KMS-11 (cell line): ENCODE results near the gene ELL3.
"Not testable (repeated sequence)": the region's sequence is repeated elsewhere in the genome, so short reads cannot be mapped to it uniquely, and the experiment has no call there.

Experiments used
- H2AFZ ChIP-seq: fragments of 200-600 bp; sonication (generic); 2 replicates; pipeline ENCODE4 v1.6.1; 2016; ENCODE audit warnings: antibody characterized with exemption, mixed run types, low read depth
- H3K27ac ChIP-seq: fragments of 200-600 bp; sonication (generic); 2 replicates; pipeline ENCODE4 v1.6.1; 2016; ENCODE audit warnings: mild to moderate bottlenecking, mixed run types
- H3K27me3 ChIP-seq: fragments of 200-600 bp; sonication (generic); 2 replicates; pipeline ENCODE4 v1.6.1; 2017; ENCODE audit warnings: mild to moderate bottlenecking, low read depth, mixed run types, moderate library complexity; ENCODE audit not compliant: insufficient read depth
- H3K36me3 ChIP-seq: fragments of 200-600 bp; sonication (generic); 2 replicates; pipeline ENCODE4 v1.6.1; 2017; ENCODE audit warnings: mild to moderate bottlenecking, mixed run types; ENCODE audit not compliant: insufficient read depth
- H3K4me1 ChIP-seq: fragments of 200-600 bp; sonication (generic); 2 replicates; pipeline ENCODE4 v1.6.1; 2016; ENCODE audit warnings: mild to moderate bottlenecking, low read depth, mixed run types; ENCODE audit not compliant: poor library complexity, severe bottlenecking
- H3K4me2 ChIP-seq: fragments of 200-600 bp; sonication (generic); 2 replicates; pipeline ENCODE4 v1.7.0; 2016; ENCODE audit warnings: mild to moderate bottlenecking, mixed run types
- H3K4me3 ChIP-seq: fragments of 200-600 bp; sonication (generic); IDR thresholded peaks from 2 replicates; pipeline ENCODE4 v1.6.1; 2017; ENCODE audit warnings: low read depth, low read length, mixed read lengths; ENCODE audit not compliant: insufficient read depth
- H3K79me2 ChIP-seq: fragments of 200-600 bp; sonication (generic); 2 replicates; pipeline ENCODE4 v1.6.1; 2016; ENCODE audit warnings: low read depth, mixed run types; ENCODE audit not compliant: insufficient read depth
- H3K9ac ChIP-seq: fragments of 200-600 bp; sonication (generic); 2 replicates; pipeline ENCODE4 v1.6.1; 2016; ENCODE audit warnings: mild to moderate bottlenecking, mixed run types
- H4K20me1 ChIP-seq: fragments of 200-600 bp; sonication (generic); 2 replicates; pipeline ENCODE4 v1.6.1; 2016; ENCODE audit warnings: mild to moderate bottlenecking, mixed run types; ENCODE audit not compliant: insufficient read depth
- CTCF ChIP-seq: fragments of 200-600 bp; sonication (generic); conservative IDR thresholded peaks from 2 replicates; pipeline ENCODE4 v1.6.1; 2017; ENCODE audit warnings: low read depth, mild to moderate bottlenecking, antibody characterized with exemption, low read length, moderate library complexity, mixed read lengths

The ELL3 gene

GRCh38 chr15:43776718-43777266 lies at the start of gene ELL3:
Gene ELL3, minus strand, starts transcription at chr15:43776966. Its CDS starts 65 bp downstream, at chr15:43776901.
- H3K4me3 ChIP-seq: no peak within 1 kb of the TSS
- peaks cover 10% of the 10 kb centered on the region for H3K4me1 ChIP-seq
- TF ChIP-seq CTCF: no peak
- peak within 1 kb of the TSS; percentile 28; the same call in 1 of the 2 replicates for H2AFZ ChIP-seq
- no peak within 1 kb of the TSS; the same call in 1 of the 2 replicates for H3K9ac ChIP-seq
- H3K36me3 ChIP-seq: no peaks in the 10 kb centered on the region; the same call in 1 of the 2 replicates
- H3K27me3 ChIP-seq: peaks cover 29% of the 10 kb centered on the region
- peak within 1 kb of the TSS; percentile 69 for H3K4me2 ChIP-seq
- H3K27ac ChIP-seq: no peak within 1 kb of the TSS
- 0 out of 2 replicates have a peak, but pooled peaks cover 4% of the 10 kb centered on the region for H4K20me1 ChIP-seq
- H3K79me2 ChIP-seq: no peaks in the 10 kb centered on the region

- TF ChIP-seq CTCF: no peak
- Histone ChIP-seq H3K9ac (peak overlapping the region; percentile 89; the same call in 1 of the 2 replicates), H3K27ac (peak overlapping the region; percentile 74; the same call in 1 of the 2 replicates), H3K4me1 (peaks cover 47% of the 10 kb centered on the region), H3K4me3 (no peak overlapping the region), H4K20me1 (no peaks in the 10 kb centered on the region), H2AFZ (peak overlapping the region; percentile 77), H3K79me2 (peaks cover 92% of the 10 kb centered on the region), H3K4me2 (peak overlapping the region; percentile 88), H3K27me3 (no peaks in the 10 kb centered on the region), H3K36me3 (no peaks in the 10 kb centered on the region; the same call in 1 of the 2 replicates)
Measured at GRCh38 chr15:43826029-43826507, 49.3 kb upstream of the ELL3 start.

- H3K9ac ChIP-seq: not testable (repeated sequence)
Measured at GRCh38 chr15:43825305-43825704, 48.5 kb upstream of the ELL3 start.

GRCh38 chr15:43824302-43825246 lies 47.8 kb upstream of the ELL3 start, which contains the start of gene MFAP1:
Gene MFAP1, minus strand, starts transcription at chr15:43824690. Its CDS starts 121 bp downstream, at chr15:43824569.
- Histone ChIP-seq H3K79me2 (peaks cover 91% of the 10 kb centered on the region), H3K4me1 (peaks cover 41% of the 10 kb centered on the region), H2AFZ (peak within 1 kb of the TSS; percentile 77)

More at GRCh38 chr15:43825305-43825704, 48.5 kb upstream of the ELL3 start:
- not testable (repeated sequence) for H3K27me3 ChIP-seq, H4K20me1 ChIP-seq, H3K4me2 ChIP-seq, H3K4me3 ChIP-seq, H3K36me3 ChIP-seq
- peaks cover 47% of the 10 kb centered on the region for H3K4me1 ChIP-seq
- peak overlapping the region; percentile 66; the same call in 1 of the 2 replicates for H3K27ac ChIP-seq
- peaks cover 91% of the 10 kb centered on the region for H3K79me2 ChIP-seq
- peak overlapping the region; percentile 77; the same call in 1 of the 2 replicates for H2AFZ ChIP-seq

More at GRCh38 chr15:43824302-43825246, 47.8 kb upstream of the ELL3 start, which contains the start of gene MFAP1:
- peak within 1 kb of the TSS; percentile 66 for H3K27ac ChIP-seq
- peak within 1 kb of the TSS; percentile 54 for H3K4me2 ChIP-seq
- TF ChIP-seq CTCF: no peak
- H3K9ac ChIP-seq: peak within 1 kb of the TSS; percentile 70
- no peaks in the 10 kb centered on the region for H3K27me3 ChIP-seq
- H3K4me3 ChIP-seq: no peak within 1 kb of the TSS
- H3K36me3 ChIP-seq: no peaks in the 10 kb centered on the region; the same call in 1 of the 2 replicates
- H4K20me1 ChIP-seq: no peaks in the 10 kb centered on the region
